AG04449 (cell line): ENCODE data around the gene HES7.

Experiments
- CTCF ChIA-PET: fragments of 350-600 bp; formaldehyde crosslinking; extraction: SDS; loops from one replicate; lab custom pipeline; 2021; ENCODE audit warnings: antibody characterized with exemption; lab: Yijun Ruan, JAX
- POLR2A ChIA-PET: fragments of 400-600, 350-600 bp; formaldehyde crosslinking; extraction: SDS; loops from one replicate; lab custom pipeline; 2020; ENCODE audit warnings: antibody characterized with exemption, inconsistent platforms; lab: Yijun Ruan, JAX
- DNase-seq: peaks from one replicate; pipeline ENCODE4 v3.0.0-alpha.2; 2010; ENCODE audit warnings: low read depth, low spot score
- H3K4me3 ChIP-seq: 2 replicates; pipeline ENCODE4 v1.5.1; 2011; ENCODE audit warnings: low read depth, mild to moderate bottlenecking, control low read depth, low read length
- TF ChIP-seq, protein P1 (sequence below): IDR thresholded peaks from one replicate; pipeline ENCODE4 v1.5.1; 2011; ENCODE audit warnings: mild to moderate bottlenecking, moderate library complexity, low read length, control low read depth, inconsistent platforms; ENCODE audit not compliant: insufficient read depth; ENCODE audit errors: missing control alignments

HES7 gene

DNA sequence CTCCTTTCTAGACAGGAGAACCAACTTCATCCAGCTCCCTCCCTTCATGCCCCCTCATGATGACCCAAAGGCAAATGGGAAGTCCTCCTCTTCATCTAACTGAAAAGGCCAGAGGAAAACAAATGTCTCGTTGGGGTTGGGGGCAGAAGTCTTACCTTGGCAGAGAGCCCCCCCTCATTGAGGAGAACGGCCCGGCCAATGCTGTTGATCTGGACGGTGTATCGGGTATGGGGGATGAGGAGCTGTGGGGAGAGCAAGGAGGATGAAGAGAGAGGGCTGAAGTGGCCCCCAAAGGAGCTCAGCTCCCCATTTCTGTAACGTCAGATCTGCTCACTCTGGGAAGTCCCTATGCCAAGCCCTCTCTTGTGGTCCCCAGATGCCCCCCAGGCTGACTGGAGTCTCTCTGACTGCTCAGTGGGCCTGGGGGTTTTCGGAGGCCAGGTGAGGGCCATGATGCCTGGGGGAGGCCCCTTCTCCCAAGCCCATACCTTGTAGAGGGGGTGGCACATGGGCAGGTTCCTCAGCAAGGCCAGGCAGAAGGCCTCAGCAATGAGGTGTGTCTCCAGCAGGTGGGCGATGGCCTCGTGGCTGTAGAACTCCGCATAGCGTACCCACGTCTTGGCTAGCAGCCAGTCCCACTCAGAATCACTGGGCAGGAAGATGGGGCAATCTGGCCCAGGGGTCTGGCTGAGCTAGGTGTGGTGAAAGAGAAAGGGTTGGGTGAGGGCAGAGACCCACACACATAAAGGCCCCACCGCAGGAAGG, 47.2 kb downstream of the HES7 start:
- CTCF ChIA-PET = interaction anchor here (1.2 to 12.4 kb wide), 7 partner anchors 7 to 224 kb away, joined by 3 to 233 read pairs (median 132); partner anchors contain the start of genes ALOX12B and ALOXE3
- POLR2A ChIA-PET = no interaction called here
- H3K4me3 ChIP-seq = no peak overlapping the region
- TF ChIP-seq, protein P1, sequence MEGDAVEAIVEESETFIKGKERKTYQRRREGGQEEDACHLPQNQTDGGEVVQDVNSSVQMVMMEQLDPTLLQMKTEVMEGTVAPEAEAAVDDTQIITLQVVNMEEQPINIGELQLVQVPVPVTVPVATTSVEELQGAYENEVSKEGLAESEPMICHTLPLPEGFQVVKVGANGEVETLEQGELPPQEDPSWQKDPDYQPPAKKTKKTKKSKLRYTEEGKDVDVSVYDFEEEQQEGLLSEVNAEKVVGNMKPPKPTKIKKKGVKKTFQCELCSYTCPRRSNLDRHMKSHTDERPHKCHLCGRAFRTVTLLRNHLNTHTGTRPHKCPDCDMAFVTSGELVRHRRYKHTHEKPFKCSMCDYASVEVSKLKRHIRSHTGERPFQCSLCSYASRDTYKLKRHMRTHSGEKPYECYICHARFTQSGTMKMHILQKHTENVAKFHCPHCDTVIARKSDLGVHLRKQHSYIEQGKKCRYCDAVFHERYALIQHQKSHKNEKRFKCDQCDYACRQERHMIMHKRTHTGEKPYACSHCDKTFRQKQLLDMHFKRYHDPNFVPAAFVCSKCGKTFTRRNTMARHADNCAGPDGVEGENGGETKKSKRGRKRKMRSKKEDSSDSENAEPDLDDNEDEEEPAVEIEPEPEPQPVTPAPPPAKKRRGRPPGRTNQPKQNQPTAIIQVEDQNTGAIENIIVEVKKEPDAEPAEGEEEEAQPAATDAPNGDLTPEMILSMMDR = no peak
- DNase-seq = no peak

DNA sequence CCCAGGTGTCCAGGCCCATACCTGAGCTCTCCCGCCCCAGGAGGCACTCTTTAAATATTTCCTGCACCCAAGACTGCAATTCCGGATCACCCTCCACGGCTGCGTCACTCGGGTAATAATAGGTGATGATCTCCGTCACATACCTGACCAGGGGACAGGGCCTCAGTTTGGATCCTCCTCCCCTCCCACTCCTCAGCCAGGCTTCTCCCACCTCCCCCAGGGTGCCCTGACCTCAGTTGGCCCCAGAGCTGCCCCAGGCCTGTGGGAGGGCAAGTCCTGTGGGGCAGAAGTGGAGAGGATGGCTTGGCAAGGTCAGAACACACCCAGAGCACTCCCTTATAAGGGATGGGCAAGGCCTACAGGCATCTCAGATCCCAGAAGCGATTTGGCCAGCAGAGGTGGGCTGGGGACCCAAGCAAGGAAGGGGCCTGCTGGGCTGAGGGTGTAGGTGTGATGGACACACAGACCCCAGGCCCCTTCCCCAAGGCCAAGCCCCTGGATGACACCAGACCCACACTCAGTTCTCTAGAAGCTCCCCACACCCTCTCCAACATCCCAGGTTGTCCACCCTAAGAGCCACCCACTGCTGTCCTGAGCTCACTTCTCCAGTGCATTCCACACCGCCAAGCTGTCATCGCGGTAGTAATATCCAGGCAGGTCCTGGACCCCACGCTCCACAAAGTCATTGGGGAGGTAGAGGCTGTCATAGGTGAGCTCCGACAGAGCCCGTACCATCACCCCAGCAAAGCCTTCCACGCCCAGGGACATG, 48.1 kb downstream of the HES7 start:
- H3K4me3 ChIP-seq = no peak overlapping the region
- no peak for DNase-seq
- TF ChIP-seq, protein P1 = no peak
- ChIA-PET POLR2A (no interaction called here), CTCF (interaction anchor here (0.6 to 12.4 kb wide), 9 partner anchors 11 to 226 kb away, joined by 3 to 233 read pairs (median 19); partner anchors contain the start of genes ALOX12B and ALOXE3)

DNA sequence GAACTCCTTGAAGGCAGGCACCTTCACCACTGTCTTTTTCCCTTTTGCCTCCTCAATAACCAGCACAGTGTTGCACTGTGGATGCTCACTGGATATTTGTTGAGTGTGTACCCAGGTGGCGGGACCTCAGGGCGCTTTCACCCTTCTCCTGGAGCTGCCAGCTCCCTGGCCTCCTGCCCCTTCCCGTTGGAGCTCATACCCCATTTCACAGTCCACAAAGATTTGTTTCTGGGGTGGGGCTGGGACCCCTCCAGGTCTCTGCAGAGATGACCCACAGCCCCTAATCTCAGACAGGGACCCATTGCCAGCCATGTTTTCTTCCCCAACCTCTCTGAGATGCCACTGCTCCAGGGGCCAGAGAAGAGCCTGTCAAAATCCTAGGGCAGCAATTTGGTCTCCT, 48.8 kb downstream of the HES7 start:
- H3K4me3 ChIP-seq = no peak overlapping the region
- POLR2A ChIA-PET = interaction anchor here (0.6 to 1.3 kb wide), 2 partner anchors 11 to 98 kb away, joined by 3 to 4 read pairs; no protein-coding TSS in a partner anchor
- TF ChIP-seq, protein P1 = no peak
- no peak for DNase-seq
- CTCF ChIA-PET = interaction anchor here (0.8 to 12.4 kb wide), 14 partner anchors 7 to 239 kb away, joined by 3 to 233 read pairs (median 14); partner anchors contain the start of genes ALOX12B and ALOXE3

DNA sequence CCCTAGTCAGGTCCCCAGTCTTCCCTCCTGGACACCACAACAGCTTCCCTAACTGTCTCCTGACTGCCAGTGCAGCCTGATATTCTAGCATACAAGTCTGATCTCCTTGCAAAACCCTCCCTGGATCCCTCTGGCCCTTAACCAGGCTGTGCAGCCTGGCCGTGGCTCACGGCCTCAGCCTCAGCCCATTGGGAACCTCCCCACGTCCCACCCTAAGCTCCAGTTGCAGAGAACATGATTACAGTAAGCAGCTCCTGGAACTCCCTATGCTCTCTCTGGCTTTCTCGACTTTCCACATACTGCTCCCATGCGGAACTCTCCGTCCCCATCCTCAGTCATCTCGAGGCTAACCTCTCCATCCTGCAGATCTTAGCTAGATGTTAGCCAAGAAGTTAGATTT, 49.4 kb downstream of the HES7 start:
- TF ChIP-seq, protein P1 = no peak
- CTCF ChIA-PET = interaction anchor here (0.8 to 12.4 kb wide), 18 partner anchors 8 to 240 kb away, joined by 3 to 233 read pairs (median 7); partner anchors contain the start of genes ALOX12B and ALOXE3
- POLR2A ChIA-PET = interaction anchor here (0.6 to 1.3 kb wide), 2 partner anchors 10 to 99 kb away, joined by 3 to 4 read pairs; no protein-coding TSS in a partner anchor
- no peak for DNase-seq
- no peak overlapping the region for H3K4me3 ChIP-seq

DNA sequence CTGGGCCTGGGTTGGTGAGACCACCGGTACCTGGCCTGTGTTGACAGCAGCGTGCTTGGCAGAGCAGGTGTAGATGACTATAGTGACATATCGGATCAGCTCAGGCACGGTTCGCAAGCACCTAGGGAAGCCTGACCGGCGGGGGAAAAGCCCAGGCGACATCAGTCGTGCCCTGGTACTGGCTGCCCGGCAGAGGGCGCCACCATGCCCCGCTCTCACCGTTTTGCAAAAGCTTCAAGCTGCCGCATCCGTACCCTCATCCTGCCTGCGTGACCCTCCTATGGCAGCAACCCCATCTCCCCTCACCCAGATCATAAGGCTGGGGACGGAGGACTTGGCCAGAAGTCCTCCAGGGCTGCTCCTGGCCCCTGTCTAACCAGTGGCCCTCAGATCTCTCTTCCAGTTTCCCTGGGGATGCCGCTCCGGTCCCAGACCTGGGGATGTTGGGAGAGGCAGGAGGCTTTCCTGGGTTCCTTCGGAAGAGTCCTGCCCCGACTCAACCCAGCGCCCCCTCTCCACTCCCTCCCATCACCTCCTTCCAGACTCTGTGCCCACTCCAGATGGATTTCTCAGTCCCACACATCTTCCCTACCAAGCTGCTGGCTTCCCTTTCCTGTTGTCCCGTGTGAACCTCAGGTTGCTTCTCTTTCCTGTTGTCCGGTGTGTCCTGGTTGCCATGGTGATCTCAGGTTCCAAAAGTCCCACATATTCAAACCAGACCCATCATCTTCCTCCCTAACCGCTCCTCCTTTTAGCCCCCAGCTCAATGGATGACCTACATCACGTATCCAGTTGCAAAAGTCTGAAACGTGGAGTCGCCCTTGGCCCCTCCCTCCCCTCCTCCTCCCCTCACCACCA, 50.0 kb downstream of the HES7 start:
- TF ChIP-seq, protein P1 = peak; percentile 87
- no peak overlapping the region for H3K4me3 ChIP-seq
- POLR2A ChIA-PET = interaction anchor here (1.3 kb wide), 1 partner anchor 99 kb away, joined by 4 read pairs; no protein-coding TSS in a partner anchor
- CTCF ChIA-PET = interaction anchor here (0.7 to 12.4 kb wide), 24 partner anchors 9 to 241 kb away, joined by 3 to 233 read pairs (median 5); partner anchors contain the start of genes ALOX12B, ALOXE3 and SLC25A35
- DNase-seq = no peak
